Measurements from ENCODE around the gene C14orf119. TPM values are rescaled to one million over a fixed set of nuclear protein-coding genes. Genes with fewer than 3 reads are reported as not detected.
A peak's percentile ranks its signal among the peaks of the same experiment; 100 is the strongest.

Gene C14orf119
- total RNA-seq, 1 donor from 2014 or later, result 56.8 TPM

- Mint-ChIP-seq H3K4me1 (ENCODE audit: low read depth) (peaks cover 8% of the 10 kb centered on the region), H3K4me3 (ENCODE audit: unreplicated experiment) (no peak overlapping the region), H3K36me3 (ENCODE audit: low read depth) (no peaks in the 10 kb centered on the region), H3K9me3 (ENCODE audit: low read depth) (no peaks in the 10 kb centered on the region), H3K27me3 (ENCODE audit: low read depth) (no peaks in the 10 kb centered on the region), H3K27ac (ENCODE audit: unreplicated experiment) (no peak overlapping the region)
- TF ChIP-seq CTCF (IDR thresholded peaks at IDR 0.05), result no peak
- DNase-seq (ENCODE audit: low spot score), result no peak
Observed at GRCh38 chr14:23112359-23113178, 17.3 kb downstream of the C14orf119 start.

- TF ChIP-seq CTCF (IDR thresholded peaks at IDR 0.05), result no peak
- H3K36me3 Mint-ChIP-seq (ENCODE audit: low read depth), result no peaks in the 10 kb centered on the region
- peaks cover 8% of the 10 kb centered on the region for H3K4me1 Mint-ChIP-seq (ENCODE audit: low read depth)
- no peak for DNase-seq (ENCODE audit: low spot score)
- no peaks in the 10 kb centered on the region for H3K27me3 Mint-ChIP-seq (ENCODE audit: low read depth)
- no peak overlapping the region for H3K27ac Mint-ChIP-seq (ENCODE audit: unreplicated experiment)
- H3K9me3 Mint-ChIP-seq (ENCODE audit: low read depth), result no peaks in the 10 kb centered on the region
- H3K4me3 Mint-ChIP-seq (ENCODE audit: unreplicated experiment), result no peak overlapping the region
Observed at GRCh38 chr14:23113431-23114119, 18.3 kb downstream of the C14orf119 start.

- no peaks in the 10 kb centered on the region for H3K9me3 Mint-ChIP-seq (ENCODE audit: low read depth)
- no peak for TF ChIP-seq CTCF (IDR thresholded peaks at IDR 0.05)
- H3K36me3 Mint-ChIP-seq (ENCODE audit: low read depth), result no peaks in the 10 kb centered on the region
- H3K27me3 Mint-ChIP-seq (ENCODE audit: low read depth), result no peaks in the 10 kb centered on the region
- H3K4me1 Mint-ChIP-seq (ENCODE audit: low read depth), result peaks cover 8% of the 10 kb centered on the region
- DNase-seq (ENCODE audit: low spot score), result no peak
- no peak overlapping the region for H3K27ac Mint-ChIP-seq (ENCODE audit: unreplicated experiment)
- no peak overlapping the region for H3K4me3 Mint-ChIP-seq (ENCODE audit: unreplicated experiment)
Observed at GRCh38 chr14:23114120-23114458, 18.8 kb downstream of the C14orf119 start.

GRCh38 chr14:23114669-23115038, 19.3 kb downstream of the C14orf119 start:
- no peaks in the 10 kb centered on the region for H3K27me3 Mint-ChIP-seq (ENCODE audit: low read depth)
- H3K4me3 Mint-ChIP-seq (ENCODE audit: unreplicated experiment), result no peak overlapping the region
- no peaks in the 10 kb centered on the region for H3K36me3 Mint-ChIP-seq (ENCODE audit: low read depth)
- DNase-seq (ENCODE audit: low spot score), result no peak
- no peaks in the 10 kb centered on the region for H3K9me3 Mint-ChIP-seq (ENCODE audit: low read depth)
- TF ChIP-seq CTCF (IDR thresholded peaks at IDR 0.05), result no peak
- H3K4me1 Mint-ChIP-seq (ENCODE audit: low read depth), result peaks cover 8% of the 10 kb centered on the region
- peak overlapping the region; percentile 24 for H3K27ac Mint-ChIP-seq (ENCODE audit: unreplicated experiment)

GRCh38 chr14:23115039-23115731, 19.9 kb downstream of the C14orf119 start:
- no peak for TF ChIP-seq CTCF (IDR thresholded peaks at IDR 0.05)
- H3K27ac Mint-ChIP-seq (ENCODE audit: unreplicated experiment), result peak overlapping the region; percentile 45
- H3K4me3 Mint-ChIP-seq (ENCODE audit: unreplicated experiment), result no peak overlapping the region
- peaks cover 8% of the 10 kb centered on the region for H3K4me1 Mint-ChIP-seq (ENCODE audit: low read depth)
- no peak for DNase-seq (ENCODE audit: low spot score)
- H3K36me3 Mint-ChIP-seq (ENCODE audit: low read depth), result no peaks in the 10 kb centered on the region
- no peaks in the 10 kb centered on the region for H3K9me3 Mint-ChIP-seq (ENCODE audit: low read depth)
- no peaks in the 10 kb centered on the region for H3K27me3 Mint-ChIP-seq (ENCODE audit: low read depth)

All from chondrocyte (in vitro differentiated cells).